SK-N-SH (cell line): ENCODE measurements around the gene GOLGA6A.

Source experiments
- EP300 ChIP-seq, 2 experiments: IDR thresholded peaks; 2 replicates each; pipeline versions ENCODE4 v1.4.0 to v1.6.1; 2012; ENCODE audit warnings: borderline replicate concordance in 1 of 2, low read depth in 1 of 2, low read length in 1 of 2
- EZH2phosphoT487 ChIP-seq: fragments of 200-600 bp; sonication (generic); IDR thresholded peaks from 2 replicates; pipeline ENCODE4 v1.6.1; 2017; ENCODE audit warnings: low read depth, mixed run types, mild to moderate bottlenecking, antibody characterized with exemption, moderate library complexity, borderline replicate concordance
- GABPA ChIP-seq: IDR thresholded peaks from 2 replicates; pipeline ENCODE4 v1.4.0; 2012; ENCODE audit warnings: low read depth, mild to moderate bottlenecking
- POLR2AphosphoS5 ChIP-seq: IDR thresholded peaks from 2 replicates; pipeline ENCODE4 v1.6.1; 2012; ENCODE audit warnings: low read depth, low read length
- SIN3A ChIP-seq: IDR thresholded peaks from 2 replicates; pipeline ENCODE4 v1.6.1; 2012; ENCODE audit warnings: low read depth, mild to moderate bottlenecking, low read length, moderate library complexity, borderline replicate concordance
- TAF1 ChIP-seq: IDR thresholded peaks from 2 replicates; pipeline ENCODE4 v1.6.1; 2012; ENCODE audit warnings: low read depth, mild to moderate bottlenecking, low read length, moderate library complexity, borderline replicate concordance
- TEAD4 ChIP-seq: IDR thresholded peaks from 2 replicates; pipeline ENCODE4 v1.4.0; 2012; ENCODE audit warnings: mild to moderate bottlenecking, borderline replicate concordance; ENCODE audit not compliant: insufficient read depth
- TF ChIP-seq, protein P1 (sequence below): fragments of 200-600 bp; sonication (generic); IDR thresholded peaks from 2 replicates; pipeline ENCODE4 v1.6.1; 2017; ENCODE audit warnings: antibody characterized with exemption, mild to moderate bottlenecking, moderate library complexity
- TF ChIP-seq, protein P2 (sequence below): IDR thresholded peaks from 2 replicates; pipeline ENCODE4 v1.4.0; 2012; ENCODE audit warnings: low read depth
- TF ChIP-seq, protein P3 (sequence below): fragments of 150-350 bp; IDR thresholded peaks from 2 replicates; pipeline ENCODE4 v1.6.1; 2017; ENCODE audit warnings: antibody characterized with exemption, low read length, low read depth, borderline replicate concordance

DNA sequence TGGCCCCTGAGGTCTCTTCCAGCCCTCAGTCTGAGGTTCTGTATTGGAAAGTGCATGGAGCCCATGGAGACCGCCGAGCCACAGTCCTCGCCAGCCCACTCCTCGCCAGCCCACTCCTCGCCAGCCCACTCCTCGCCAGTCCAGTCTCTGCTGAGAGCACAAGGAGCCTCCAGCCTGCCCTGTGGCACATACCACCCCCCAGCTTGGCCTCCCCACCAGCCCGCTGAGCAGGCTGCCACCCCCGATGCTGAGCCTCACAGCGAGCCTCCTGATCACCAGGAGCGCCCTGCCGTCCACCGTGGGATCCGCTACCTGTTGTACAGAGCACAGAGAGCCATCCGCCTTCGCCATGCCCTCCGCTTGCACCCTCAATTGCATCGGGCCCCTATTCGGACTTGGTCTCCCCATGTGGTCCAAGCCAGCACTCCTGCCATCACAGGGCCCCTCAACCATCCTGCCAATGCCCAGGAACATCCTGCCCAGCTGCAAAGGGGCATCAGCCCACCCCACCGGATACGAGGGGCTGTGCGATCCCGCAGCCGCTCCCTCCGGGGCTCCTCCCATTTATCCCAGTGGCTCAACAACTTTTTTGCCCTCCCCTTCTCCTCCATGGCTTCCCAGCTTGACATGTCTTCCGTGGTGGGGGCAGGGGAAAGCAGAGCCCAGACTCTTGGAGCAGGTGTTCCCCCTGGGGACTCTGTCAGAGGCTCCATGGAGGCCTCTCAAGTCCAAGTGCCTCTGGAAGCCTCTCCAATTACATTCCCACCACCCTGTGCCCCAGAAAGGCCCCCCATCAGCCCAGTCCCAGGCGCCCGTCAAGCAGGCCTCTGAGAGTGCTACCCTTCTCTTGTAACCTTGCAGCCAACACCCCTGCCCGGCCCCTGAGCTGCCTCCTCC lies 47.0 kb downstream of the GOLGA6A start:
- TF ChIP-seq, protein P1, sequence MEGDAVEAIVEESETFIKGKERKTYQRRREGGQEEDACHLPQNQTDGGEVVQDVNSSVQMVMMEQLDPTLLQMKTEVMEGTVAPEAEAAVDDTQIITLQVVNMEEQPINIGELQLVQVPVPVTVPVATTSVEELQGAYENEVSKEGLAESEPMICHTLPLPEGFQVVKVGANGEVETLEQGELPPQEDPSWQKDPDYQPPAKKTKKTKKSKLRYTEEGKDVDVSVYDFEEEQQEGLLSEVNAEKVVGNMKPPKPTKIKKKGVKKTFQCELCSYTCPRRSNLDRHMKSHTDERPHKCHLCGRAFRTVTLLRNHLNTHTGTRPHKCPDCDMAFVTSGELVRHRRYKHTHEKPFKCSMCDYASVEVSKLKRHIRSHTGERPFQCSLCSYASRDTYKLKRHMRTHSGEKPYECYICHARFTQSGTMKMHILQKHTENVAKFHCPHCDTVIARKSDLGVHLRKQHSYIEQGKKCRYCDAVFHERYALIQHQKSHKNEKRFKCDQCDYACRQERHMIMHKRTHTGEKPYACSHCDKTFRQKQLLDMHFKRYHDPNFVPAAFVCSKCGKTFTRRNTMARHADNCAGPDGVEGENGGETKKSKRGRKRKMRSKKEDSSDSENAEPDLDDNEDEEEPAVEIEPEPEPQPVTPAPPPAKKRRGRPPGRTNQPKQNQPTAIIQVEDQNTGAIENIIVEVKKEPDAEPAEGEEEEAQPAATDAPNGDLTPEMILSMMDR: no peak
- TF ChIP-seq EP300 (IDR thresholded peaks at IDR 0.05; ENCODE audit: borderline replicate concordance in 1 of 2, low read depth in 1 of 2, low read length in 1 of 2): no peak
- TF ChIP-seq EZH2phosphoT487: no peak
- no peak for TF ChIP-seq TEAD4
- TF ChIP-seq, protein P2, sequence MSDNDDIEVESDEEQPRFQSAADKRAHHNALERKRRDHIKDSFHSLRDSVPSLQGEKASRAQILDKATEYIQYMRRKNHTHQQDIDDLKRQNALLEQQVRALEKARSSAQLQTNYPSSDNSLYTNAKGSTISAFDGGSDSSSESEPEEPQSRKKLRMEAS: no peak
- TF ChIP-seq, protein P3, sequence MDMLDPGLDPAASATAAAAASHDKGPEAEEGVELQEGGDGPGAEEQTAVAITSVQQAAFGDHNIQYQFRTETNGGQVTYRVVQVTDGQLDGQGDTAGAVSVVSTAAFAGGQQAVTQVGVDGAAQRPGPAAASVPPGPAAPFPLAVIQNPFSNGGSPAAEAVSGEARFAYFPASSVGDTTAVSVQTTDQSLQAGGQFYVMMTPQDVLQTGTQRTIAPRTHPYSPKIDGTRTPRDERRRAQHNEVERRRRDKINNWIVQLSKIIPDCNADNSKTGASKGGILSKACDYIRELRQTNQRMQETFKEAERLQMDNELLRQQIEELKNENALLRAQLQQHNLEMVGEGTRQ: no peak
- no peak for TF ChIP-seq SIN3A
- TF ChIP-seq POLR2AphosphoS5: no peak
- TF ChIP-seq TAF1: no peak
- no peak for TF ChIP-seq GABPA
